HFFc6 (cell line): Measurements from ENCODE around the gene GCGR. TPM values are rescaled to one million over a fixed set of nuclear protein-coding genes. Genes with fewer than 3 reads are reported as not detected.
A peak's percentile ranks its signal among the peaks of the same experiment; 100 is the strongest.

Source experiments
- DNase-seq: peaks from one replicate; pipeline ENCODE4 v3.0.0-alpha.2; 2018
- H3K27ac Mint-ChIP-seq: 2 replicates; pipeline ENCODE4 v1.8.0; 2020; ENCODE audit warnings: mild to moderate bottlenecking, mixed read lengths
- H3K27me3 Mint-ChIP-seq: 2 replicates; pipeline ENCODE4 v1.8.0; 2021; ENCODE audit warnings: mild to moderate bottlenecking, moderate library complexity, mixed read lengths; ENCODE audit not compliant: insufficient read depth
- H3K36me3 Mint-ChIP-seq: 2 replicates; pipeline ENCODE4 v1.8.0; 2021; ENCODE audit warnings: low read depth, mixed read lengths
- H3K4me1 Mint-ChIP-seq: 2 replicates; pipeline ENCODE4 v1.8.0; 2020; ENCODE audit warnings: low read depth, mixed read lengths
- H3K4me3 Mint-ChIP-seq: 2 replicates; pipeline ENCODE4 v1.8.0; 2020; ENCODE audit warnings: mild to moderate bottlenecking, moderate library complexity, mixed read lengths
- H3K9me3 Mint-ChIP-seq: 2 replicates; pipeline ENCODE4 v1.8.0; 2020; ENCODE audit warnings: mild to moderate bottlenecking, mixed read lengths
- CTCF ChIP-seq: fragments of 200-600 bp; sonication (generic); IDR thresholded peaks from 2 replicates; pipeline ENCODE4 v1.5.0; 2021; ENCODE audit warnings: antibody characterized with exemption, mild to moderate bottlenecking
- total RNA-seq, 6 experiments: library from RNA; stranded (reverse); fragmentation: NEBNext Ultra II Directional; extraction: Animal tissue kit (Norgen Biotek cat#: 25700); gene quantifications; 2 replicates in 1 of 6; 3 replicates in 5 of 6; pipeline ENCODE4 v1.2.3, GENCODE V29; 2021

The GCGR gene
- total RNA-seq, 6 experiments from 2014 or later, result not detected

DNA sequence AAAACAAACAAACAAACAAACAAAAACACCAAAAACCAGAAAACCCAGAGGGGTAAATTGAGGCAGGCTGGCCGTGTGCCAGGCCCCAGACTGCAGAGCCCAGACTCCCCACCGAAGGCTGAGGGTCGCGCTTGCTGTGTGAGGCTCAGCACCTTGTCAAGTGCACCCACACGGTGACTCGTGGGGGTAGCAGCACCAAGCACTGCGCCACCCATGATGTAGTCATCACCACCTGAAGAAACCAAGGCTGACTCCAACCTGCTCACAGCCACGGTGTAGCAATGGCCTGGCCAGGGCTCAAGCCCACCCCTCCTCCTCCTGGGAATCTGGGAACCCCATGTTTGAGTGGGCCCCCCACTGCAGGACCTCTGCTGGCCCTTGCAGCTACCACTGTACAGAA, 17.2 kb downstream of the GCGR start:
- peaks cover 10% of the 10 kb centered on the region for H3K4me1 Mint-ChIP-seq
- TF ChIP-seq CTCF, result no peak

DNA sequence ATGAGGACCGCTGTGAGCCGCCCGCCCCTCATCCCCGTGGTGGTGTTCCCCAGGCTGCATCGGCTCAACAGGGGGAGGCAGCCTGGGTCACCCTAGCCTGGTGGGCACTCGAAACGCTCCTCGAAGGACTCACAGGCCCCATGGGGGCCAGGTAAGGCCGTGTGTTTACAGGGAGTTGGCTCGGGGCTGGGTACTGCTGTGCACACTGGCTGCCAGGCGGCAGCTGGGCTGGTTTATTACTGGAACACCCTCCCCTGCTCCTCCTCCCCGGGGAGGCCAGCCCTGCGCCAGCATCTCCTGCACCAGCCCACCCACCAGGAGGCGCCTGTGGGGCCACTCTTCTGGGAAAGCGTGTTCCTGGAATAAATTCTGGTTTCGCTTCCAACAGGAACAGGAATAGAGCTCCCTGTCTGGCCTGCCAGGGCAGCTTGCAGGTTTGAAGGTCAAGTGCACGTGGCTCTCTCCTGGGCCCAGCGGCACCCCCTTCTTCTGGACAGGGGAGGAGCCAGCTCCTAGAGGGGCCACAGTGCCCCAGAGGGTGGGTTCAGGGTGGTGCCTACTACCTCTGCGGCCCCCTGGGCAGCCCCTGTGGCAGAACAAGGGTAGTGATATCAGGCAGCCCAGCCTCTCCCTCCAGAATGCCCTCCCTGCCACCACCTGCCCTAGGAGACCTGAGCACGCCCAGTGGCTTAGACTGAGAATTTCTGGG, 17.8 kb downstream of the GCGR start:
- H3K27me3 Mint-ChIP-seq, result no peaks in the 10 kb centered on the region
- H3K9me3 Mint-ChIP-seq, result no peaks in the 10 kb centered on the region
- no peak overlapping the region for H3K27ac Mint-ChIP-seq
- peaks cover 4% of the 10 kb centered on the region for H3K4me1 Mint-ChIP-seq
- H3K36me3 Mint-ChIP-seq, result no peaks in the 10 kb centered on the region
- H3K4me3 Mint-ChIP-seq, result no peak overlapping the region
- DNase-seq, result peak; percentile 14
- peak; percentile 70 for TF ChIP-seq CTCF

More for the DNA sequence above, 17.2 kb downstream of the GCGR start:
- DNase-seq, result no peak
- no peaks in the 10 kb centered on the region for H3K27me3 Mint-ChIP-seq
- no peaks in the 10 kb centered on the region for H3K36me3 Mint-ChIP-seq
- H3K27ac Mint-ChIP-seq, result no peak overlapping the region
- no peak overlapping the region for H3K4me3 Mint-ChIP-seq
- H3K9me3 Mint-ChIP-seq, result no peaks in the 10 kb centered on the region

DNA sequence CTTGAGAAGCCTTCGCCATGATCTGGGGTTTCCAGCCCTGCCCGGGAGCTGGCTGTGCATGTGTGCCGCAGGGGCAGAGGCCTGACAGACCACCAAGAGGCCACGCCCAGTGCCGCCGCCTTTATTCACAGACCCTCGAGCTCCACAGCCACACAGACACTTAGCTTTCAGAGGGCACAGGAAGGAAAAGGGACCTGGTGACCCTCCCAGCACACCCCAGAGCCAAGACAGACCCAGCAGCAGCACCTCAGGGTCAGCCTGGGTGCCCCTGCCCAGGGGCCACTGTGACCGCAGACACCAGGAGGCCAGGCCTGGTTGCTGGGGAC, 18.3 kb downstream of the GCGR start:
- H3K27me3 Mint-ChIP-seq, result no peaks in the 10 kb centered on the region
- no peaks in the 10 kb centered on the region for H3K4me1 Mint-ChIP-seq
- H3K9me3 Mint-ChIP-seq, result no peaks in the 10 kb centered on the region
- no peaks in the 10 kb centered on the region for H3K36me3 Mint-ChIP-seq
- H3K4me3 Mint-ChIP-seq, result no peak overlapping the region
- no peak overlapping the region for H3K27ac Mint-ChIP-seq
- no peak for TF ChIP-seq CTCF
- DNase-seq, result no peak

DNA sequence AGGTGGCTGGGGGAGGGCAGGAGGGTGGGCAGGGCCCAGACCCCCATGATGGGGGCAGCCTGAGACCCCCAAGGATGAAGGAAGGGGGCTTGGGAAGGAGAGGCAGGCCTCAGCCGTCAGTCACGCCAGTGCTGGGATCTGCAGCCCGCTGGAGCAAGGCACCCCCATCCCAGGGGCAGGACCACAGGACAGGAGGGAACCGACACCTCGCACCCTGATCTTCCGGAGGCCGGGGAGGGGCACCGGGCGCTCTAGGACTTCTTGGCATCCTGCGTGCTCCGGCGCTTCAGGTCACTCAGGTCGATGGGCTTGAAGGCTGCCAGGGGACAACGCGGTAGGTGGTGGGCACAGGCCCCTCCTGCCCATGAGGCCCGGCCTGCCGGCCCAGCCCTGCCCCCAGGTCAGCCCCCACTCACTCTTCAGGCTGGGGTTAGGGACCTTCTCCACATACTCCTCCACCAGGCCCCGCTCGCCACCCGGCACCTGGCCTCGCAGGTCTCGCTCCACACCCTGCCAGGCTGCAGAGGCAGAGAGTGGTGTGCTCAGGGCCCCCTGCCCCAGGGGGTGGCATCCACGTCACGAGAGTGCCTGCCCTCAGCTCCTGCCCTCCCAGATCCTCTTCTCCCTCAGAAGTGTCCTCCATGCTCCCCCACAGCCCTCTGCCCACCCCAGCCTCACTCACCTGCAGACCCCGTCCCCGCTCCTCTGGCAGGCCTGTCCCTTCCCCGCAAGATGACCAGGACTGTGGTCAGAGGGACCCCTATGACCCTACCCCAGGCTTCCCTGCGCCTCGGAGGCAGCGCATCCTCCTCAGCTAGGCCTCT, 19.3 kb downstream of the GCGR start:
- Mint-ChIP-seq H3K36me3 (no peaks in the 10 kb centered on the region), H3K4me1 (no peaks in the 10 kb centered on the region), H3K9me3 (no peaks in the 10 kb centered on the region), H3K4me3 (no peak overlapping the region), H3K27me3 (no peaks in the 10 kb centered on the region), H3K27ac (no peak overlapping the region)
- TF ChIP-seq CTCF, result no peak
- DNase-seq, result no peak

DNA sequence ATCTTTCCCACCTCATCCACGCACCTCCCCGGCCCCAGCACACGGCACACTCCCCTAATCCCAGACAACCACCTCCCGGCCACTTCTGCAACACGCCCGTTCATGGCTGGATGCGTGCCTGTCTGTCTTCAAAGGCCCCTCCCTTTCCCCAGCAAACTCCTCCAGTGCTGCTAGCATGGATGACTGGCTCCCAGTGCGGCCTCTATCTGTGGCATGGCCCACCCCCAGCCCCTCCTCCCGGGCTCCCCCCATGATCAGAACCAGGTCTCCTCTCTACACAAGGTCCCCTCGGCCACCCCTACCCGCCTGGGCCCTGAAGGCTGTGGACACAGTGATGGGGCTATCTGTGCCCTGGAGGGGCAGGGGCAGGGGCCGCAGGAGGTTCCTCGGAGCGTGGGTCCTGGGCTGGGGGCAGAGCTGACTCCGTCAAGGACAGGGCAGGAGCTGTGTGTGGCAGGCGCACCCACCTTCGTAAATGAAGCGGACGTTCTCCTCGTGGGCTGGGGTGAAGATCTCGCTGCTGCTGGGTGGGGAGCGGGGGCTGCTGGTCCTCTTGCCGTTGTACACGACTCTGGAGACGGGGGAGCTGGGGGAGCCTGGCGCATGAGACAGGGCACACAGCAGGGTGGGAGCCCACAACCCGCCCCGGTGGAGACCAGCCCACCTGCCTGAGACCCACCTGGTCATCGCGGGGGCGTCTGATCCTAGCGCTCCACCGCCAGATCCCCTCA, 20.0 kb downstream of the GCGR start:
- Mint-ChIP-seq H3K27me3 (no peaks in the 10 kb centered on the region), H3K4me1 (no peaks in the 10 kb centered on the region), H3K27ac (no peak overlapping the region), H3K36me3 (no peaks in the 10 kb centered on the region), H3K4me3 (no peak overlapping the region), H3K9me3 (no peaks in the 10 kb centered on the region)
- TF ChIP-seq CTCF, result no peak
- DNase-seq, result no peak
